Measurements from ENCODE around the gene NES. TPM values are rescaled to one million over a fixed set of nuclear protein-coding genes. Genes with fewer than 3 reads are reported as not detected.

The NES gene
- total RNA-seq, 1 experiment from 2014 or later: 2.5 TPM

DNA sequence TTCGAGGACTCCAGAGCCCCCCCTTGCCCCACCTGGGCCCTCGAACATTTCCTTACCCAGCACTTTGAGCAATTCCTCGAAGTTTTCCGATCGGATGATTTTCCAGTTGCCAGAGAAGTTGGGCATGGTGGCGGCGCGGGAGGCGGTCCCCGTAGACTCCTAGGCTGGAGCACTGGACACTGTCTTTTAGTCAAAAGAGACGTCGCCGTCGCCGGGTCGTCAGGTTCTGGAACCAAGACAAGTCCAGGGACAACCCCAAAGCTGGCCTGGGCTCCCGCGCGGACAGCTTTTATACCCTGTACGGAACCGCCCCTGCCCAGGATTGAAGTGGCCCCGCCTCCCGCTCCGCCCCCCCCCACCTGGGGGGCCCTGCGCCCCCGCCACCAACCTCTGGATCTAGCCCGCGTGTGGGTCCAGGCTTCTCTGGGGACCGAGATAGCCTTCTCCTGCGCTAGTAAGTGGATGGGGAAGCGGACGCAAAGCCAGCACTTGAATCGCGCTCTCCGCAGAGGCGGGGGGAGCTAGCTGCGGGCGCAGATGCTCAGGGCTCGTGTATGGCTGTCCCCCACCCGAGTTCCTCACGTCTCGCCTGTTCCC, 28.2 kb upstream of the NES start, which contains the start of gene CRABP2:
CRABP2 (minus strand) TSS at position 263 of the 597 bp plus-strand sequence; CDS start at position 126, 137 bp downstream.
- DNase-seq (ENCODE audit: extremely low read depth, low read depth): no peak

DNA sequence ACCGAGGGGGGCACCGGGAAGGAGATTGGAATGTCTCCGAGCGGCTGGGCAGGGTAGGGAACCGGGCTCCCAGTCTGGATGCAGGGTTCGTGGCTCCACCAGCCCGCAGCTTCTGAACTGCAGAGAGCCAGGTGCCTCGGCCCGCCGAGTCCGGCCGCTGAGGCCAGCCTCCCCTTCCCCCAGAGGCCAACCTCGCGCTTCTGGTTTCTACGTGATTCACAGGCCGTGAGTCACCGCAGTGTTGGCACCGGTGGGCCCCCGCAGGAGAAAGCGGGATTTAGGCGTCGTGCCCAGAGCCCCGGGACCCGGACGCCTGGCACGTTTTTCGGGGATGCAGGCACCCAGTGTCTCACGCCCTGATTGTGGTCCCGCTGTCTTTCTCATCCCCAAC, 27.7 kb upstream of the NES start:
- DNase-seq (ENCODE audit: extremely low read depth, low read depth): peak; percentile 36

DNA sequence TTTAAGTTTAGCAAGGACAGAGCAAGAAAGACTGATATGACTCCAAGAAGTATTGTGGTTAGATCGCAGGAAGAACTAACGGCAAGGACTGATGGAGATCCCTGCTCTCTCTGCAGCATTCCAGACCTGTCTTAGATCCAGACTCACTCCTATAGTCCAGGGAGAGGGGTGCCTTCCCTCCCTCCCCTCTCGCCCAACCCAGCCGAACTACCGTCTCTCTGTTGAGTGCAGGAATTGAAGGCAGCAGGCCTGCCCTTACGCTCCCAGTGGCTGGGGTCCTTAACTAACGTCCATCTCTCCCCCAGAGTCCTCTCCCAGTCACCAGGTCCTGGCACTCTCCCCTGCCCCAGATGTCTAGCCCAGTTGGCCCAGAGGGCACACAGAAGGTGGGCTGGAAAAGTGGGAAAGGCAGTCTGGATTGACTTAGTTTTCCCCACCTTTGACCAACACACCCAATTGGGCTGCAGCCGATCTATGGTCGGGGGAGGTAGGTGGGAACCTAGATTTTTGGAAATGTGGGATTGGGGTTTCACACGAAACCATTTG, 27.0 kb upstream of the NES start:
- no peak for DNase-seq (ENCODE audit: extremely low read depth, low read depth)

GRCh38 chr1:156703741-156704140, 26.5 kb upstream of the NES start:
- no peak for DNase-seq (ENCODE audit: extremely low read depth, low read depth)

GRCh38 chr1:156703336-156703735, 26.1 kb upstream of the NES start:
- DNase-seq (ENCODE audit: extremely low read depth, low read depth): no peak

DNA sequence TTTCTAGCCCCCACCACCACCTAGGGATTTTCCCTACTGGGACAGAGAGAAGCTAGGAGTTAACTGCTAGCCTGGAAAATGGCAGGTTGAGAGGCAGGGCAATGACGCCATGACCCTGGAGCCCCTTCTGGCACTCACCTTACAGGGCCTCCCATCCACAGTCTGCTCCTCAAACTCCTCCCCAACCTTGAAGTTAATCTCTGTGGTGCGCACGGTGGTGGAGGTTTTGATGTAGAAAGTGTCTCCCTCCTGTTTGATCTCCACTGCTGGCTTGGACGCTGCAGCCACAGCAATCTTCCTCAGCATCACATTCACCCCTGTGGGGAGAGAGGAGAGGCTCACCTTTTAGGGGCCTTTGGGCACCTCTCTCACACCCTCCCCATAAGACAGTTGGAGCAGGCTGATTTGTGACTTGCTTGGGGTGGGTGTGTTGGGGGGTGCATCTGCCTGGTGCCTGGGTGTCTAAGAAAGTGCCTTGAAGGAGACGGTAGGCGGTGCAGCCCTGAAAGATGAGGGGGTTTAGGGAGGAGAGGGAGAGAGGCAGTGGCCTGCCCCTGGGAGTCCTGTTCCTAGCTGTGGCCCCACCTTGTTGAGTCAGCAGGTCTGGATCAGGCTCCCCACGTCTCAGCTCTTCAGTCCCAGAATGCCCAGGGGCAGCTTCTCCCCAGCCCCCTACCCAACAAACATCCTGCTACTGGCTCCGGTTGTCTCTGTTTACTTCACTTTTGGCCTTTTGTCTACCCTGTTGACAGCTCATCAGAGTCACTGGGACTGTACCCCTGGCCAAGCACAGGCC, 23.7 kb upstream of the NES start:
- no peak for DNase-seq (ENCODE audit: extremely low read depth, low read depth)

DNA sequence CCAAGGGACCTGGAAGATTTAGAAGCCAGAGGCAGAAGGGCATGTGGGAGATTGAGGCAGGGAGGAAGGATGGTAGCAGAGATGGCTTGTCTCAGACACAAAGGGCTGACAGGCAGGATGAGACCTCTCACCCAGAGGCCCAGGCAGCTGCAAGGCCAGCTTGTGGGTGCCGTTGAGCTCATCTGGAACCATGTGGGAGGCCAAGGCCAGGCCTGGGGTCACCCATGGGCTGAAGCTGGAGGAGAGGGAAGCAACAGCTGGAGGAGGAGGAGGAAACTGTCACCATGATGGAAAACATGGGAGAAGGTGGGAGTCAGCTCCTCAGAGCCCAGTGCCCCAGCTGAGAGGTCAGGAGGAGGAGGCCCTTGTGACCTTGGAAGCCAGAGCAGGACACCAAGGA, 21.8 kb upstream of the NES start:
- no peak for DNase-seq (ENCODE audit: extremely low read depth, low read depth)

GRCh38 chr1:156697481-156697880, 20.3 kb upstream of the NES start:
- DNase-seq (ENCODE audit: extremely low read depth, low read depth): no peak

DNA sequence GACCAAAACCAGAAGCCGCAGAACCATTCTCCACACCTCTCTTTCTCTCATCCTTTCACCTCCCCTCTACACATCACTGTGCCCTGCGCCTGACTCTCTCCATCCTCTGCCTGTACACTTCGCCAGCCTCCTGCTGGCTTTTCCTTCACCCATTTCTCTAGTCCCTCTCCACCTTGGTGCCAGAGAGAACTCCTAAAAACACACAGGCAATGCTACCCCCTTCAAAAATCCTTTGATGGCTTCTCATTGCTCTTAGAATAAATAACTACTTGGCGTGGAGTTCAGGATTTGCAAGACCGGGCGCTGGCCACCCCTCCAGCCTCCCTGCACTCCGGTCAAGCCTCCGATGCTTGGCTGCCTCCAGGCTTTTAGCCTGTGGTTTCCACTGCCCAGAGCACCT, 19.5 kb upstream of the NES start:
- no peak for DNase-seq (ENCODE audit: extremely low read depth, low read depth)

GRCh38 chr1:156694690-156694962, 17.4 kb upstream of the NES start:
- DNase-seq (ENCODE audit: extremely low read depth, low read depth): no peak

DNA sequence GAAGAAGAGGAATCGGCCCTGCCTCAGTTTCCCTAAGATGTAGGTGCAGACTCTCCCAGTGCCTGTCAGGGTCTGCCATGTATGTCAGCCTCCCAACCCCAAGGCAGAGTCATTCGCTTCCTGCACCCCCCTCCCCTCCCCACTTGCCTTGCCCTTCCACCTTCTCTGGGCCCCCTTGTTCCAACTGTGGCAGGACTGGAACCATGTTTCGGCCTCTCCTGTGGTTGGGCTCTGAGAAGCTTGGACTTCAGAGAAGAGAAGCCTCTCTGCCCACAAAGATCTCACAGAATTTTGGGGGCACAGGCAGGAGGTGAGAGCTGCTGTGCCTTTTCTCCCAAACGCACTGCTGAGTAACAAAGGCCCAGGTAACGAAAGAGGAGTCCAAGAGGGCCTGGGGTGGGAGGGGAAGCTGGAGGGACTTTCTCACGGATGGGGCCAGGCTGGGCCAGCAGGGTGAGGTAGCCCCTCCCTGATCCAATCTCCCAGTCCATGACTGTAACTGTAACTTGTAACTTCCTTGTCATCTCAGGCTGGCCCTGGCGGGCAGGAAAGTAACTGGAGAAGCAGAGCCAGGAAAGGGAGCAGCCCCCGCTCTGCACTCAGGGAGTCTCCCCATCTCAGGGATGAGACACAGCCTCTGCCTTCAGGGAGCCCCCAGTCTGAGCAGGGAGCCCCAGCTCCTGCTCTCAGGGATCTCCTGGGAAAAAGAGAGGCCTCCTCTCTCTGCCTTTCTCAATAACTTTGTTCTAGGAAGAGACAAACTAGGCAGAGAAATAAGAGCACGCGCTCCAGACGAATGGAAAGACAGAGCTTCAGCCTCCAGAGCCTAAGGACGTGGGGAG, 16.9 kb upstream of the NES start:
- no peak for DNase-seq (ENCODE audit: extremely low read depth, low read depth)

DNA sequence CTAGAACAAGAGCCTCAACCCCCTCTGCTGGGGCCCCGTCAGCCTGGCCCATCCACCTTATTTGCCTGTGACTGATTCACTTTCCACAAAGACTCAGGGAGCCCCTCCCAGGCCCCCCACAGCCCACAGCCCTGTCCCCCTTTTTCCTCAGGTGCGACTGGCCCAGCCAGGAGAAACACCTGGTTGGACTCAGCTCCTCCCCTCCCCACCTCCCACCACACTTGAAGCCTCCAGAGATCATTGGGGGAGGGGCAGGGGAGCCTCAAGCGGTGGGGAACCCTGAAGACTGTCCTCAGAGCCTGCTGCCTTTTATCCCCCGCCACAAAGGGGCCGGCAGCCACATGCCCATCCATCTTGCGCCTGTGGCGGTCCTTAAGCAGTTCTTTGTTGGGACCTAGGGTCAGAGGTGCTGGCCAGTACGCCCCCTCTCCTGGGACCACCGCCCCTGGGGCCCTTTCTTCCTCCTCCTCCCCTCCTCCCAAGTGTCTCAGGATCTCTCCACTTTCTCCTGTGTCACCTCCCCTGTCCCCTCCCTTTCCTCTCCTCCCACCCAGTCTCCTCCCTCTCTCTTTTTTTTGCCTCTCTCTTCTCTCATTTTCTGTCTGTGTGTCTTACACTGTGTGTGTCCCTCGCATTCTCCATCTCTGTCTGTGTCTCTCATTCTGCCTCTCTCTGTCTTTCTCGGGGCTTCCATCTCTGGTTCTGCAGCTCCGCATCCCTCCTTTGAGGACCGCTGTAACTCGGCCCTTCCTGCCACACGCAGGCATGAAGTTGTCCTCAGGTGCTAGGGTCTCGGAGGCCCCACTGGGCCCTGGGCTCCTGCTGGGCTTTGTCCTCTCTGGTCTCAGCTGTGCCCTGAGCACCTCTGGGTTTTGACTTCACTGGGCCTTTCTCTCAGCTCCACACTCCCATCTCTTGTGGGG, 16.0 kb upstream of the NES start:
- no peak for DNase-seq (ENCODE audit: extremely low read depth, low read depth)

- no peak for DNase-seq (ENCODE audit: extremely low read depth, low read depth)
Measured at GRCh38 chr1:156692441-156692924, 15.3 kb upstream of the NES start.

- no peak for DNase-seq (ENCODE audit: extremely low read depth, low read depth)
Measured at GRCh38 chr1:156691665-156692440, 14.6 kb upstream of the NES start.

- DNase-seq (ENCODE audit: extremely low read depth, low read depth): no peak
Measured at GRCh38 chr1:156691191-156691590, 14.0 kb upstream of the NES start.

DNA sequence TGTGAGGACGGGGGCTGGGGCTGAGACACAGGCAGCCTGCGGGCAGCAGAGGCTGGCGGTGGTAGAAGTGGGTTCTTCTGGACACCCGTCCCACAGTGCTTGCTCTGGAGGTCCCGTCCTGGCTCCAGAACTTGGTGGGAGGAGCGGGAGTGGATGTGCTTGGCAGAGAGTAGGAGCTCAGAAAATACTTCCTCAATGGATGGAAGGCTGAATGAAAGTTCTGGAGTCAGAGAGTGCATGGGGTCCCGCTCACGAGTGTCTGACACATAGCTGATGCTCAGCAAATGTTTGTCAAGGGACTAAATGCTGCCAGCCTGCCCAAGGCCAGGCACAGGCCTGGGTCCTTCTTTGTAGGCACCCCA, 13.4 kb upstream of the NES start:
- no peak for DNase-seq (ENCODE audit: extremely low read depth, low read depth)

GRCh38 chr1:156689953-156690674, 12.9 kb upstream of the NES start:
- DNase-seq (ENCODE audit: extremely low read depth, low read depth): no peak

DNA sequence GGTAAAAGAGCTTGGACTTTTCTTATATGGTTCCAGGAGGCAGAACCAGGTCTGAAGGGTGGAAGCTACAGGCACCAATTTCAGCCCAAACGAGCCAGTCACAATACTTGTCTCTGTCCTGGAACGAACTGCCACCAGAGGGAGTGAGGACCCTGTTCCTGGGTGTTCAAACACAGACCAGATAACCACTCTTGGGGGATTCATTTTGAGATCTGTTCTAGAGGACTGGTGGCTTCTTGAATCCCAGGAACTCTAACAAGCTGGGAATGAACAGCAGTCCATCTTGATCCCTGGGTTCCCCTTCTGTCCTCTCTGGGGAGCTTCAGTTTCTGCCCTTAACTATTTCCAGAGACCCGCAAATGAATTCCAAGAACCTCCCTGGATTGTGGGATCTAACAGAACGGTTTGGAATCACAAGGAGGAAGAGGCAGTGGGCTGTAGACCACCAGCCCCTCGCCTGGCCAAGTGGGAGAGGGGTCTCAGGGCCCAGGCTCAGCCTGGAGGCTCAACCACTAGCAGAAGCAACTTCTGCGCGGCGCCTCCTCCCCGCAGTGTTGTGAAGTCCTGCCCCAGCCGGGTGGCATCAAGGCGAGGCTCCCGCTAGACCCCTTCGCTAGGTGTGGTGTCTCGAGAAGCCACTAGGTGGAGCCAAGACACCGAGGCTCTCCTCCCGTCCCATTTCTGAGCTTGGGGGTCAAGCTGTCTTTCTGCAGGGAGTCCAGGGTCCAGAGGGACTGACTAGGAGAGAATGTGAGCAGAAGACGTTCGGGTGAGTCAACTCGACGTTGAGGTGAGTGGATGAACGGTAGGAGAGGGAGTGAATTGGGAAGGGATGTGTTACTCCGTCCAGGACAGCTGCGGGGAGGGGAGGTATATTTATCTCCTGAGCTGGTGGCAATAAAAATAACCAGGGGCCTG, 12.1 kb upstream of the NES start:
- DNase-seq (ENCODE audit: extremely low read depth, low read depth): peak; percentile 91

Data from NCI-H460 (cell line).